IPS DF 4.7 (cell line): Measurements from ENCODE around the gene ECE1.
"Not testable (repeated sequence)": the region's sequence is repeated elsewhere in the genome, so short reads cannot be mapped to it uniquely, and the experiment has no call there.

Experiments used
- DNase-seq: peaks from one replicate; pipeline ENCODE4 v3.0.0-alpha.2; 2013; ENCODE audit warnings: low spot score; ENCODE audit errors: extremely low read depth

ECE1 gene

DNA sequence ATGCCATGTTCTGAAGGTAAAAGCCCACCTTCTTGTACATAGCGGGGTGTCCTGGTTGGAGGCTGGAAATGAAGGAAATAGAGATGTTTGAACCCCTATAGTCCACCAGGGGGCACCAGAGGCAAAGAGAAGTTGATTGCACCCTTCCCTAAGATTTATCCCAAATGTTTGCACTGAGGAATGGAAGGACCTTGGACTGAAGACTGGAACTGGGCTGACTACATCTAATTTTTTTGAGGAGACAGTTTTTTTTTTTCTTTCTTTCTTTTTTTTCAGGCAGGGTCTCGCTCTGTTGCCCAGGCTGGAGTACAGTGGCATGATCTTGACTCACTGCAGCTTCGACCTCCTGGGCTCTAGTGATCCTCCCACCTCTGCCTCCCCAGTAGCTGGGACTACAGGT lies 58.2 kb downstream of the ECE1 start:
- no peak for DNase-seq

GRCh38 chr1:21229246-21230000 lies 60.8 kb downstream of the ECE1 start:
- DNase-seq = no peak

DNA sequence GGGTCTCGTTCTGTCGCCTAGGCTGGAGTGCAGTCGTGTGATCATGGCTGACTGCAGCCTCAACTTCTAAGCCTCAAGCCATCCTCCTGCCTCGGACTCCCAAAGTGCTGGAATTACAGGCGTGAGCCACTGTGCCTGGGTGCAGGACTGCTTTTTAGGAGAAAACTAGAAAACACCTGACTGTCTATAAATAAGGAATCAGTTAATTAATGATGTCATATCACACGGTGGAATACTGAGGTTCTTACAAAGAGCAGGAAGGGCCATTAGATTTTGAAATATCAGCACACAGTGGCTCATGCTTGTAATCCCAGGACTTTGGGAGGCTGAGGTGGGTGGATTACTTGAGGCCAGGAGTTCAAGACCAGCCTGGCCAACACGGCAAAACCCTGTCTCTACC lies 62.0 kb downstream of the ECE1 start:
- not testable (repeated sequence) for DNase-seq

GRCh38 chr1:21225065-21225464 lies 65.2 kb downstream of the ECE1 start:
- DNase-seq = no peak

- no peak for DNase-seq
Observed at GRCh38 chr1:21220815-21221214, 69.4 kb downstream of the ECE1 start.

- DNase-seq = no peak
Observed at GRCh38 chr1:21219674-21220073, 70.6 kb downstream of the ECE1 start.

DNA sequence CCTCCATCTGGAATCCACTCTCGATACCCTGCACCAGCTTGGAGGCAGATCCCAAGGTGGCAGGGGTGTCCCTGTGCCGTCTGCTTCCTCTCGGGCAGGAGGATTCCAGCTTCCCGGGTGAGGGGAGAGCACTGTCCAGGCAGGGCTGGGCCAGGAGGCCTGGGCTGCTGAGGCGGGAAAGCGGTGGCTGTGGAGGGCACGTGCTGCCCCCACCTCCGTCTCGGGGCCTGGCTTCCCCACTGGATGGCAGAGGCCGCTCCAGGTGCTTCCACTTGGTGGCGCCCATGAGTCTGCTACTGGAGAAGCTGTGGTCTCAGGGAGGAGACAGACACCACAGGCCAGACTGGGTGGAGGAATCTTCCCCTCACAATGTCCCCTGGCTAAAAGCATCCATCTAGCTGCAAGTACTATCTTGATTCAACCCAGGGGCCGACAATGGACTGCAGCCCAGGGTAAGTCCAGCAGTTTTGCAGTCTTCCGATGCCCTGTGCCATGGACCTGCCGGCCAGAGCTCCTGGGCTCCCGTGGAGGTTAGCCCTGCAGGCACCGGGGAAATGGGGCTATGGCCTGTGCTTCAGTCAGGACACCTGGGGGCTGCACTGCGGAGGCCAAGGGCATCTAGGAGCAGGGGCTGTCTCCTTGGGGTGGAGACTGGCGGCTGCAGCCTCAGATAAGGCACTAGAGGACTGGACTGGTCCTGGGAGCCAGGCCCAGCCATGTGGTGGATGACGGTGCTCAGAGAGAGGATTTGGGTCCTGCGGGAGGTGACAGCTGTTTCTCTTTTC lies 72.3 kb downstream of the ECE1 start:
- DNase-seq = no peak

DNA sequence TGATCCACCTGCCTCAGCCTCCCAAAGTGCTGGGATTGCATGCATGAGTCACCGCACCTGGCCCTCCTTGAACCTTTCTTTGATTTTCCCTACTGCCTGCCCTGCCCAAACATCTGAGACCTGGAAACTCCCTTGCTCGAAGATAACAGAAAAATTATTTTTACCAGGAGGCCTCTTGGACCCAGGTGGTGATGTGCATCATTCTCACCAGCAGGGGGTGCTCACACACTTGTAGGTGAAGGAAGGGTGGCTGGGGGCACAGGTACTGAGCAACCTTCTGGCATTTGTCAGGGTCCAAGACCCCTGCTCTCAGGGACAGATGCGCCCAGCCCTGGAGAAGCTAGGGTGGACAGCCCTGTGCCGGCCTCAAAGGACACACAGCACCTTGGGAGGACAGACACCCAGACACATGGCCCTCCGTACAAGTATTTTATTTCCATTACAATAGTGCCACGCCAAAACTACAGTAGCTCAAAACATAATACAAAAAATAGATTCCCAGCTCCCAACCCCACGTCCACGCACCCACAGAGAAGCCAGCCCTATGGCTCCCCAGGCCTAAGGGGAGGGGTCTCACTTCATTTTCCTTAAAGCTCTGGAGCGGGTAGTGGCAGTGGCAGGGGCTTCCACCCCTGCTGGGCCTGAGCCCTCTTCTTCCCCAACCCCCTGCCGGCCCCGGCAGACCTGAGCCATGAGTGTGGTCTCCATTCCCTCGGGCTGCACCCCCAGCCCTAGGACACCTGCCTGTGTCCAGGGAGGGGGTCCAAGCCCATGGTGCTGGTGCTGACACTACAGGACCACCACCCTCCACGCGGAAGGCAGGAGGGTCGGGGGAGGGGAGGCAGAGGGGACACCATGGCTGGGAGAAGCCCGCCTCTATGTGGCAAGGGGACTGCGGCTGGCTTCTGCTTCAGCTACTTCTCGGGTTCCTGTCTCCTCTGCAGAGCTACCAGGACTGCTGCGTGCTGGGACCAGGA lies 73.1 kb downstream of the ECE1 start:
- no peak for DNase-seq

DNA sequence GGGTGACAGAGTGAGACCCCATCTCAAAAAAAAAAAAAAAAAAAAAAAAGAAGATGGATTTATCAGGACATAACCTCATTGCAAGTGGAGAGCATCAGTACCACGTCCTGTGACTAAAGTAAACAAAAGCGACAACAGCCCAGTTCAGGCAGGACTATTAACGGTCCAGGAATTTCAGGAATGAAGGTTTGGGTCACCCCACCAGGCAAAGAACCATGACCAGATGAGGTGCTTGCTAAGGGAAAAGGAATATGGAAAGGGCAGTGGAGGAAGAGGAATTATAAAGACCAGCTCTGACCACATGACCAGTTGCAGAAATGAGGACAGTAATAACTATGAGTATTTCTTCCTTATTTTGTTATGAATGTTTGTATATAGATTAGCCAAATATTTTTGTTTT lies 78.1 kb downstream of the ECE1 start:
- DNase-seq = no peak

- DNase-seq = not testable (repeated sequence)
Observed at GRCh38 chr1:21208137-21208700, 82.0 kb downstream of the ECE1 start.

DNA sequence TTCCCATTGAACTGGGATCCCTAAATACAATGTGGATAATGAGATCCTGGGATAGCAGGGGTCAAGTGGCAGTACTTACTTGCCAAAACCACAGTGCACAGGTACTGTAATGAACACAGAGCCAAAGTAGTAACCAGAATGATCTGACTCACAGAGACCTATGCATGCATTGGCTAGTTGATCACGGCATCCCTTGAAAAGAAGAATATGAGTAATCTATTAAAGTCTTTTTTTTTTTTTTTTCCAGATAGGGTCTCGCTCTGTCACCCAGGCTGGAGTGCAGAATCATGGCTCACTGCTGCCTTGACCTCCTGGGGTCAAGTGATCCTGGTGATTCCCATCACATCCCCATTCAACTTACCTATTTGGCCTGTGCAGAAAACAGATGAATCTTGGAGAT lies 84.1 kb downstream of the ECE1 start:
- DNase-seq = no peak

- no peak for DNase-seq
Observed at GRCh38 chr1:21205416-21205815, 84.8 kb downstream of the ECE1 start.

DNA sequence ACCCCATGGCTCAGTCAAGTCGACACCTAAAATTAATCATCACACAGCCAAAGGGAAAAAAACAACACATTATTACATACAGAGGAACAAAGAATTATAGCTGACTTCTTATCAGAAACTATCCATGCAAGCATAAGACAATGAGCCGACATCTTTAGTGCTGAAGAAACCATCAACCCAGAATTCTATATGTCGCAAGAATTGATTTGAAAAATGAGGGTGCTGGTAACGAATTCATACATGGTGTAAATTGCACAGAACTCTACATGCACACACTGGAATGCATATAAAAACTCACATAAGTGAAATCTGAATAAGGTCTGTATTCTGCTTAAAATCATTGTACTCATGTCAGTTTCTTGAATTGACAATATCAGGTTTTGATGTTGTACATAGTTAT lies 88.6 kb downstream of the ECE1 start:
- no peak for DNase-seq

- not testable (repeated sequence) for DNase-seq
Observed at GRCh38 chr1:21201238-21201637, 89.0 kb downstream of the ECE1 start.

DNA sequence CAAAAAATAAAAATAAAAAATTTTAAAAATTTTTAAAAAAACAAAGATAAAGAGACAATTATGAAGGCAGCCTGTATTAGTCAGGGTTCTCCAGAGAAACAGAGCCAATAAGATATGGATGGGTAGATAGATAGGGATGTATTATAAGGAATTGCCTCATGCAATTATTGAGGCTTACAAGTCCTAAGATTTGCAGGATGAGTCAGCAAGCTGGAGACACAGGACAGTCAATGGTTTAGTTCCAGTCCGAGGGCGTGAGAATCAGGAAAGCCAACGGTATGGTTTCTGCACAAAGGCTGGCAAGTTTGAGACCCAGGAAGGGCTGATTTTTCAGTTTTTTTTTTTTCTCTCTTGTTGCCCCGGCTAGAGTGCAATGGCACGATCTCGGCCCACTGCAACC lies 89.5 kb downstream of the ECE1 start:
- no peak for DNase-seq

- DNase-seq = no peak
Observed at GRCh38 chr1:21198929-21199328, 91.3 kb downstream of the ECE1 start.

GRCh38 chr1:21192871-21193270 lies 97.4 kb downstream of the ECE1 start:
- no peak for DNase-seq

- DNase-seq = no peak
Observed at GRCh38 chr1:21192284-21192683, 98.0 kb downstream of the ECE1 start.

GRCh38 chr1:21190771-21191170 lies 99.5 kb downstream of the ECE1 start:
- DNase-seq = not testable (repeated sequence)

DNA sequence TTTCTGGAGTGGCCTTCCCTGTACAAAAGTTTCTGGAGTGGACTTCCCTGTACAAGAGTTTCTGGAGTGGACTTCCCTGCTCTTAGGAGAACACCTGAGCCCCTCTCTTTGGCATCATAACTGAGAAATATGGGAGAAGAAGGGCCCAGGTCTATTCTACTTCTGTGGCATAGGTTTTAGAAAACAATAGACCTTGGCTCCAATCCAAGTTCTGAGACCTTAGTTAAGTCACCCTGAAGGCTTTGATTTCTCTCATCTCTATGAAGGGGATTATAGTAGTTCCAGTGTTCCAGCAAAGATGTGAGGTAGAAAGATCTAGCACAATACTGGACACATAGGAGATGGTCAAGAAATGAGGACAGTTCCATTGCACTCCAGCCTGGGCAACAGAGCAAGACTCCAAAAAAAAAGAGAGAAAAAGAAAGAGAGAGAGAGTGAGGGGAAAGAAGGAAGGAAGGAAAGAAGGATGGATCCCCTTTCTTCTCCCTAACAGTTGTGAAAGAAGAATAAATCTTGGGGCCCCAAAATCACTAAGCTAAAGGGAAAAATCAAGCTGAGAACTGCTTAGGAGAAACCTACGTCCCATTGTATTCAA lies 100.3 kb downstream of the ECE1 start:
- DNase-seq = no peak

GRCh38 chr1:21189421-21189820 lies 100.8 kb downstream of the ECE1 start:
- no peak for DNase-seq
